Body of pancreas (tissue), 4 donors: Measurements from ENCODE around the gene BCLAF3.

Experiments
- POLR2A ChIP-seq, 3 donors: fragments of 450-650 bp; IDR thresholded peaks; one replicate each; pipeline ENCODE4 v1.6.1; 2016; ENCODE audit warnings: antibody characterized with exemption in 3 of 3, mild to moderate bottlenecking in 2 of 3
- TF ChIP-seq, protein P1 (sequence below), 7 experiments: fragments of 450-650 bp in 4 of 7; fragments of 200-600 bp in 3 of 7; sonication (generic) in 3 of 7; IDR thresholded peaks; one replicate each; pipeline ENCODE4 v1.5.1; 2016 to 2019; ENCODE audit warnings: antibody characterized with exemption in 7 of 7

DNA sequence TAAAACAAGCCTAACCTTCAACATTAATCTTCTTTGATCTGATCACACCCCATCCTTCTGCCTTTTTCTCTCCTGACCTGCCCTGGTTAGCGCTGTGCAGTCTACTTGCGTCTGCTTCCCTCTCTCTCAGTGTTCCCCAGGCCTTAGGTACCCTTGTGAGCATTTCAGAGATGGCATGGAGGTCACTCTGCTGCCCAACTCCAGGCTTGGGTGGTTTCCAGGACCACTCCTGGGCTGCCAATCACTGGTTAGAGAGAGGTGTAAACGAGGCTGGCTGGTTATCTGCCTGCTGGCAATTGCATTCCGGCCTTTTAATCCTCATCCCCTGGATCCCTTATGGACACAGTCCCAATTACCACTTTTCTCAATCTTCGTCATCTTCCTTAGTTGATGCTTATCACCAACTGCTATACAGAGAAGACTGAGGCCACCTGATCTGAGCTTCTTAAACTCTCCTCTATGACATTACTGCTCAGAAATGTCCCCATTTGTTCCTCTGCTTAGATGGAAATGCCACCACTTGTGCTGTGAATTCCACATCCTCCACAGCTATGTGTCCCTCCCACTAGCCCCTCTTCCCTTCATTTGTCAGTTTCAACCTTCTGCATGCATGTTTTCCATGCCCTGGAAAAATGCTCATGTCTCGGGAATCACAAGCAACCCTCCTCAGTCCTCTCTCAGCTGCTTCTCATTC is 29.0 kb upstream of the BCLAF3 start:
- TF ChIP-seq, protein P1, sequence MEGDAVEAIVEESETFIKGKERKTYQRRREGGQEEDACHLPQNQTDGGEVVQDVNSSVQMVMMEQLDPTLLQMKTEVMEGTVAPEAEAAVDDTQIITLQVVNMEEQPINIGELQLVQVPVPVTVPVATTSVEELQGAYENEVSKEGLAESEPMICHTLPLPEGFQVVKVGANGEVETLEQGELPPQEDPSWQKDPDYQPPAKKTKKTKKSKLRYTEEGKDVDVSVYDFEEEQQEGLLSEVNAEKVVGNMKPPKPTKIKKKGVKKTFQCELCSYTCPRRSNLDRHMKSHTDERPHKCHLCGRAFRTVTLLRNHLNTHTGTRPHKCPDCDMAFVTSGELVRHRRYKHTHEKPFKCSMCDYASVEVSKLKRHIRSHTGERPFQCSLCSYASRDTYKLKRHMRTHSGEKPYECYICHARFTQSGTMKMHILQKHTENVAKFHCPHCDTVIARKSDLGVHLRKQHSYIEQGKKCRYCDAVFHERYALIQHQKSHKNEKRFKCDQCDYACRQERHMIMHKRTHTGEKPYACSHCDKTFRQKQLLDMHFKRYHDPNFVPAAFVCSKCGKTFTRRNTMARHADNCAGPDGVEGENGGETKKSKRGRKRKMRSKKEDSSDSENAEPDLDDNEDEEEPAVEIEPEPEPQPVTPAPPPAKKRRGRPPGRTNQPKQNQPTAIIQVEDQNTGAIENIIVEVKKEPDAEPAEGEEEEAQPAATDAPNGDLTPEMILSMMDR (IDR thresholded peaks at IDR 0.05) = no peak
- no peak for TF ChIP-seq POLR2A (IDR thresholded peaks at IDR 0.05)
